ENCODE measurements around the gene ALDH1A3. TPM values are rescaled to one million over a fixed set of nuclear protein-coding genes. Genes with fewer than 3 reads are reported as not detected.

ALDH1A3 gene
- polyA plus RNA-seq, 4 donors: 3.8 to 37.3 (median 11.4) TPM

- H3K4me1 ChIP-seq (ENCODE audit: control insufficient read depth in 3 of 3, insufficient read depth in 2 of 3, low read depth in 1 of 3, low read length in 2 of 3): no peaks in the 10 kb centered on the region
- no peaks in the 10 kb centered on the region for H3K9me3 ChIP-seq (ENCODE audit: control insufficient read depth in 2 of 2, insufficient read depth in 1 of 2, low read depth in 1 of 2, low read length in 1 of 2)
- H3K36me3 ChIP-seq (ENCODE audit: control insufficient read depth in 3 of 3, insufficient read depth in 2 of 3, low read depth in 1 of 3, low read length in 3 of 3): peaks cover 0 to 7% (median 0%) of the 10 kb centered on the region in 3 donors
- FAIRE-seq (no peak), DNase-seq (no peak)
- no peak overlapping the region for H3K4me3 ChIP-seq (ENCODE audit: low read depth in 1 of 3, low read length in 3 of 3)
- 88 to 95% (median 90%) methylated on average over 11 of the region's 11 CpGs for WGBS, 3 donors
- H3K27ac ChIP-seq (ENCODE audit: low read depth in 1 of 3, low read length in 2 of 3): peak overlapping the region in 1 of 3 donors; percentile 5
- peaks cover 0 to 5% (median 0%) of the 10 kb centered on the region in 3 donors for H3K27me3 ChIP-seq (ENCODE audit: control insufficient read depth in 3 of 3, insufficient read depth in 3 of 3, low read length in 3 of 3)
Measured at GRCh38 chr15:100926258-100926657, 46.6 kb downstream of the ALDH1A3 start.

- H3K4me1 ChIP-seq (ENCODE audit: control insufficient read depth in 3 of 3, insufficient read depth in 2 of 3, low read depth in 1 of 3, low read length in 2 of 3): no peaks in the 10 kb centered on the region
- WGBS, 3 donors: 88 to 94% (median 93%) methylated on average over 11 of the region's 11 CpGs
- no peak overlapping the region for H3K27ac ChIP-seq (ENCODE audit: low read depth in 1 of 3, low read length in 2 of 3)
- no peaks in the 10 kb centered on the region for H3K9me3 ChIP-seq (ENCODE audit: control insufficient read depth in 2 of 2, insufficient read depth in 1 of 2, low read depth in 1 of 2, low read length in 1 of 2)
- H3K27me3 ChIP-seq (ENCODE audit: control insufficient read depth in 3 of 3, insufficient read depth in 3 of 3, low read length in 3 of 3): peaks cover 0 to 2% (median 0%) of the 10 kb centered on the region in 3 donors
- no peak overlapping the region for H3K4me3 ChIP-seq (ENCODE audit: low read depth in 1 of 3, low read length in 3 of 3)
- DNase-seq: no peak
- H3K36me3 ChIP-seq (ENCODE audit: control insufficient read depth in 3 of 3, insufficient read depth in 2 of 3, low read depth in 1 of 3, low read length in 3 of 3): peaks cover 0 to 7% (median 0%) of the 10 kb centered on the region in 3 donors
- FAIRE-seq: no peak
Measured at GRCh38 chr15:100926971-100927756, 47.5 kb downstream of the ALDH1A3 start.

- FAIRE-seq: no peak
- Histone ChIP-seq H3K4me3 (ENCODE audit: low read depth in 1 of 3, low read length in 3 of 3) (no peak overlapping the region), H3K9me3 (ENCODE audit: control insufficient read depth in 2 of 2, insufficient read depth in 1 of 2, low read depth in 1 of 2, low read length in 1 of 2) (no peaks in the 10 kb centered on the region), H3K27me3 (ENCODE audit: control insufficient read depth in 3 of 3, insufficient read depth in 3 of 3, low read length in 3 of 3) (peaks cover 0 to 2% (median 0%) of the 10 kb centered on the region in 3 donors), H3K4me1 (ENCODE audit: control insufficient read depth in 3 of 3, insufficient read depth in 2 of 3, low read depth in 1 of 3, low read length in 2 of 3) (no peaks in the 10 kb centered on the region), H3K27ac (ENCODE audit: low read depth in 1 of 3, low read length in 2 of 3) (no peak overlapping the region), H3K36me3 (ENCODE audit: control insufficient read depth in 3 of 3, insufficient read depth in 2 of 3, low read depth in 1 of 3, low read length in 3 of 3) (peaks cover 0 to 7% (median 0%) of the 10 kb centered on the region in 3 donors)
- DNase-seq: no peak
- WGBS, 3 donors: 86 to 92% (median 88%) methylated on average over 13 of the region's 13 CpGs
Measured at GRCh38 chr15:100928632-100929280, 49.1 kb downstream of the ALDH1A3 start.

GRCh38 chr15:100929641-100930042 is 50.0 kb downstream of the ALDH1A3 start:
- Histone ChIP-seq H3K36me3 (ENCODE audit: control insufficient read depth in 3 of 3, insufficient read depth in 2 of 3, low read depth in 1 of 3, low read length in 3 of 3) (peaks cover 0 to 5% (median 0%) of the 10 kb centered on the region in 3 donors), H3K9me3 (ENCODE audit: control insufficient read depth in 2 of 2, insufficient read depth in 1 of 2, low read depth in 1 of 2, low read length in 1 of 2) (no peaks in the 10 kb centered on the region), H3K27me3 (ENCODE audit: control insufficient read depth in 3 of 3, insufficient read depth in 3 of 3, low read length in 3 of 3) (peaks cover 0 to 2% (median 0%) of the 10 kb centered on the region in 3 donors), H3K4me3 (ENCODE audit: low read depth in 1 of 3, low read length in 3 of 3) (no peak overlapping the region), H3K4me1 (ENCODE audit: control insufficient read depth in 3 of 3, insufficient read depth in 2 of 3, low read depth in 1 of 3, low read length in 2 of 3) (no peaks in the 10 kb centered on the region), H3K27ac (ENCODE audit: low read depth in 1 of 3, low read length in 2 of 3) (no peak overlapping the region)
- WGBS, 3 donors: 56 to 75% (median 68%) methylated on average over 6 of the region's 6 CpGs
- FAIRE-seq: no peak
- DNase-seq: no peak

- Histone ChIP-seq H3K4me3 (ENCODE audit: low read depth in 1 of 3, low read length in 3 of 3) (no peak overlapping the region), H3K27me3 (ENCODE audit: control insufficient read depth in 3 of 3, insufficient read depth in 3 of 3, low read length in 3 of 3) (peaks cover 0 to 2% (median 0%) of the 10 kb centered on the region in 3 donors), H3K4me1 (ENCODE audit: control insufficient read depth in 3 of 3, insufficient read depth in 2 of 3, low read depth in 1 of 3, low read length in 2 of 3) (no peaks in the 10 kb centered on the region), H3K36me3 (ENCODE audit: control insufficient read depth in 3 of 3, insufficient read depth in 2 of 3, low read depth in 1 of 3, low read length in 3 of 3) (peaks cover 0 to 5% (median 0%) of the 10 kb centered on the region in 3 donors), H3K9me3 (ENCODE audit: control insufficient read depth in 2 of 2, insufficient read depth in 1 of 2, low read depth in 1 of 2, low read length in 1 of 2) (no peaks in the 10 kb centered on the region), H3K27ac (ENCODE audit: low read depth in 1 of 3, low read length in 2 of 3) (no peak overlapping the region)
- DNase-seq: no peak
- WGBS, 3 donors: 92 to 98% (median 94%) methylated on average over 4 of the region's 4 CpGs
- FAIRE-seq: no peak
Measured at GRCh38 chr15:100930306-100930848, 50.7 kb downstream of the ALDH1A3 start.

GRCh38 chr15:100931143-100931890 is 51.7 kb downstream of the ALDH1A3 start:
- no peak for FAIRE-seq
- peaks cover 0 to 2% (median 0%) of the 10 kb centered on the region in 3 donors for H3K27me3 ChIP-seq (ENCODE audit: control insufficient read depth in 3 of 3, insufficient read depth in 3 of 3, low read length in 3 of 3)
- no peak overlapping the region for H3K4me3 ChIP-seq (ENCODE audit: low read depth in 1 of 3, low read length in 3 of 3)
- H3K36me3 ChIP-seq (ENCODE audit: control insufficient read depth in 3 of 3, insufficient read depth in 2 of 3, low read depth in 1 of 3, low read length in 3 of 3): peaks cover 0 to 5% (median 0%) of the 10 kb centered on the region in 3 donors
- no peaks in the 10 kb centered on the region for H3K4me1 ChIP-seq (ENCODE audit: control insufficient read depth in 3 of 3, insufficient read depth in 2 of 3, low read depth in 1 of 3, low read length in 2 of 3)
- H3K27ac ChIP-seq (ENCODE audit: low read depth in 1 of 3, low read length in 2 of 3): no peak overlapping the region
- no peak for DNase-seq
- 76 to 85% (median 85%) methylated on average over 15 of the region's 15 CpGs for WGBS, 3 donors
- no peaks in the 10 kb centered on the region for H3K9me3 ChIP-seq (ENCODE audit: control insufficient read depth in 2 of 2, insufficient read depth in 1 of 2, low read depth in 1 of 2, low read length in 1 of 2)

- no peak overlapping the region for H3K4me3 ChIP-seq (ENCODE audit: low read depth in 1 of 3, low read length in 3 of 3)
- no peaks in the 10 kb centered on the region for H3K36me3 ChIP-seq (ENCODE audit: control insufficient read depth in 3 of 3, insufficient read depth in 2 of 3, low read depth in 1 of 3, low read length in 3 of 3)
- peaks cover 0 to 2% (median 0%) of the 10 kb centered on the region in 3 donors for H3K27me3 ChIP-seq (ENCODE audit: control insufficient read depth in 3 of 3, insufficient read depth in 3 of 3, low read length in 3 of 3)
- H3K4me1 ChIP-seq (ENCODE audit: control insufficient read depth in 3 of 3, insufficient read depth in 2 of 3, low read depth in 1 of 3, low read length in 2 of 3): no peaks in the 10 kb centered on the region
- FAIRE-seq (no peak), DNase-seq (no peak)
- no peak overlapping the region for H3K27ac ChIP-seq (ENCODE audit: low read depth in 1 of 3, low read length in 2 of 3)
- 71 to 82% (median 82%) methylated on average over 7 of the region's 7 CpGs for WGBS, 3 donors
- H3K9me3 ChIP-seq (ENCODE audit: control insufficient read depth in 2 of 2, insufficient read depth in 1 of 2, low read depth in 1 of 2, low read length in 1 of 2): peaks cover 0 to 2% of the 10 kb centered on the region in 2 donors
Measured at GRCh38 chr15:100932676-100933348, 53.2 kb downstream of the ALDH1A3 start.

Measured in small intestine (tissue), 7 donors.